ENCODE data around the gene MYH13. TPM values are rescaled to one million over a fixed set of nuclear protein-coding genes. Genes with fewer than 3 reads are reported as not detected.

MYH13 gene
- total RNA-seq, 1 experiment from 2014 or later = not detected

GRCh38 chr17:10327640-10328039, 45.2 kb downstream of the MYH13 start:
- peak; percentile 91 for DNase-seq
- Histone ChIP-seq H3K56ac (ENCODE audit: insufficient read length, low read depth, low read length) (no peak overlapping the region), H3K4me1 (ENCODE audit: insufficient read depth, low read length) (no peaks in the 10 kb centered on the region), H3K27ac (ENCODE audit: insufficient read length, low read depth, low read length) (no peak overlapping the region), H3K14ac (ENCODE audit: insufficient read depth, low read length) (no peak overlapping the region), H2AK5ac (ENCODE audit: insufficient read length, low read length) (no peak overlapping the region), H3T11ph (ENCODE audit: low read length) (no peak overlapping the region), H2BK5ac (ENCODE audit: insufficient read length, low read length) (no peak overlapping the region), H4K20me1 (ENCODE audit: control insufficient read depth, insufficient read depth, insufficient read length) (no peaks in the 10 kb centered on the region), H2BK15ac (ENCODE audit: low read depth, low read length) (no peak overlapping the region), H3K23ac (ENCODE audit: insufficient read length, low read depth, low read length) (no peak overlapping the region), H3K27me3 (ENCODE audit: insufficient read depth, low read length) (no peaks in the 10 kb centered on the region), H3K79me1 (ENCODE audit: insufficient read depth, low read depth, low read length, poor library complexity, severe bottlenecking) (no peaks in the 10 kb centered on the region), H4K91ac (ENCODE audit: insufficient read length, low read depth, low read length) (no peak overlapping the region), H4K5ac (ENCODE audit: insufficient read length, low read depth, low read length) (no peak overlapping the region), H3K4ac (ENCODE audit: low read depth, low read length) (no peak overlapping the region), H2BK120ac (ENCODE audit: low read depth, low read length, poor library complexity, severe bottlenecking) (no peak overlapping the region), H2BK20ac (ENCODE audit: low read depth, low read length, poor library complexity, severe bottlenecking) (no peak overlapping the region), H3K9me3 (ENCODE audit: control insufficient read depth, low read depth, low read length) (no peaks in the 10 kb centered on the region), H3K18ac (ENCODE audit: insufficient read length, low read depth, low read length) (no peak overlapping the region), H3K79me2 (ENCODE audit: insufficient read depth, low read length) (no peaks in the 10 kb centered on the region), H3K23me2 (ENCODE audit: insufficient read length, low read depth, low read length, poor library complexity, severe bottlenecking) (no peaks in the 10 kb centered on the region), H4K8ac (replicated peaks; ENCODE audit: insufficient read length, low read depth, low read length) (no peak overlapping the region), H2BK12ac (ENCODE audit: insufficient read length, low read depth, low read length) (no peak overlapping the region), H3K9ac (ENCODE audit: extremely low read depth, insufficient read length, low read length) (no peak overlapping the region), H2AFZ (ENCODE audit: low read length) (no peak overlapping the region), H3K4me2 (ENCODE audit: insufficient read depth, insufficient read length, low read length) (no peak overlapping the region)
- TF ChIP-seq CTCF (conservative IDR thresholded peaks at IDR 0.05) = peak; percentile 93
- H3K9me3 Mint-ChIP-seq = no peaks in the 10 kb centered on the region; a peak in 1 of 5 replicates
- no peak overlapping the region for H3K27ac Mint-ChIP-seq
- no CpG with 5 or more reads among the region's 10 CpGs for WGBS (ENCODE audit: extremely low coverage, insufficient read length, low lambda C conversion rate)
- H3K4me1 Mint-ChIP-seq = peaks cover 0 to 3% of the 10 kb centered on the region in 2 experiments; a peak in 1 of 4 replicates
- no peaks in the 10 kb centered on the region for H3K36me3 Mint-ChIP-seq (ENCODE audit: insufficient read depth in 1 of 3, low read depth in 3 of 3)
- no peaks in the 10 kb centered on the region; the same call in 1 of the 2 replicates for H3K27me3 Mint-ChIP-seq (ENCODE audit: low read depth)
- H3K4me3 Mint-ChIP-seq = no peak overlapping the region
